H1 (cell line): Measurements from ENCODE around the gene CNOT10. TPM values are rescaled to one million over a fixed set of nuclear protein-coding genes. Genes with fewer than 3 reads are reported as not detected.

Source experiments
- CHD2 ChIP-seq: IDR thresholded peaks from 2 replicates; pipeline ENCODE4 v1.6.1; 2012; ENCODE audit warnings: low read length, improper control_type of control experiment
- CHD7 ChIP-seq: fragments of 300-600 bp; sonication (generic); IDR thresholded peaks from 2 replicates; pipeline ENCODE4 v1.7.1; 2012; ENCODE audit warnings: low read length, moderate library complexity, mild to moderate bottlenecking, inconsistent platforms; ENCODE audit not compliant: insufficient replicate concordance
- KDM5A ChIP-seq: fragments of 200-600 bp; IDR thresholded peaks from 2 replicates; pipeline ENCODE4 v1.7.1; 2012; ENCODE audit warnings: mild to moderate bottlenecking, low read length, inconsistent platforms, mixed read lengths
- SUZ12 ChIP-seq: fragments of 200-600 bp; sonication (generic); IDR thresholded peaks from 2 replicates; pipeline ENCODE4 v1.6.1; 2012; ENCODE audit warnings: mild to moderate bottlenecking, inconsistent platforms, low read length, moderate library complexity, mixed read lengths
- polyA plus RNA-seq, 7 experiments: library from polyadenylated mRNA; depleted of rRNA in 3 of 7; stranded (reverse) in 5 of 7; unstranded in 2 of 7; fragments of >200 nt in 5 of 7; fragments of 200-250 nt in 2 of 7; gene quantifications; 1 replicate in 5 of 7; 2 replicates in 1 of 7; 4 replicates in 1 of 7; pipeline versions ENCODE4 v1.2.1 to v1.2.3, GENCODE V29; 2011 to 2013; ENCODE audit warnings: missing spikeins in 2 of 7, mixed read lengths in 2 of 7
- total RNA-seq: library from RNA; stranded (reverse); fragmentation: NEBNext Ultra II Directional; extraction: Animal tissue kit (Norgen Biotek cat#: 25700); gene quantifications from 2 replicates; pipeline ENCODE4 v1.2.1, GENCODE V29; 2021

Gene CNOT10
- total and polyA plus RNA-seq, 2 of the 8 experiments (the other 6 are each of a cell fraction or from before 2014, with no cell fraction given) = 39.9 to 55.9 TPM

GRCh38 chr3:32743934-32744333 lies 58.9 kb downstream of the CNOT10 start (continued):
- TF ChIP-seq SUZ12 = no peak
- TF ChIP-seq CHD7 = no peak
- TF ChIP-seq KDM5A = no peak
- TF ChIP-seq CHD2 = no peak
